A549 treated with DMSO at 1 μM for 4 hours (cell line): ENCODE results near the gene NUDCD3. TPM values are rescaled to one million over a fixed set of nuclear protein-coding genes. Genes with fewer than 3 reads are reported as not detected.

Source experiments
- total RNA-seq: library from RNA; stranded (reverse); fragments of 200-300 nt; extraction: Qiagen RNA extraction; gene quantifications from 5 replicates; pipeline ENCODE4 v1.2.3, GENCODE V29; 2022; ENCODE audit warnings: low read depth

NUDCD3 gene
- 46.0 to 60.4 TPM (median 56.1 TPM) in 5 replicates for total RNA-seq

GRCh38 chr7:44490351-44491200 lies at the start of gene NUDCD3:
Gene NUDCD3, minus strand, starts transcription at chr7:44490658. Its CDS starts 58 bp downstream, at chr7:44490600.

Other genes starting within 250 kb of the NUDCD3 start
- 0.15 to 0.28 TPM (median 0.20 TPM) in 5 replicates for gene CAMK2B, start 165.1 kb downstream of the NUDCD3 start, total RNA-seq
- 0.06 to 0.09 TPM (median 0.08 TPM) in 4 of 5 replicates, not detected in the other for gene NPC1L1, start 50.7 kb upstream of the NUDCD3 start, total RNA-seq
- 109 to 136 TPM (median 124 TPM) in 5 replicates for gene DDX56, start 83.2 kb upstream of the NUDCD3 start, total RNA-seq
- gene TMED4, start 91.6 kb upstream of the NUDCD3 start, total RNA-seq = 50.5 to 54.9 TPM (median 51.3 TPM) in 5 replicates
- gene OGDH, start 116.0 kb upstream of the NUDCD3 start, total RNA-seq = 25.9 to 34.0 TPM (median 30.9 TPM) in 5 replicates